ENCODE data around the gene RTL5. TPM values are rescaled to one million over a fixed set of nuclear protein-coding genes. Genes with fewer than 3 reads are reported as not detected.

The RTL5 gene
- total RNA-seq, 1 experiment from 2014 or later: 2.5 TPM

DNA sequence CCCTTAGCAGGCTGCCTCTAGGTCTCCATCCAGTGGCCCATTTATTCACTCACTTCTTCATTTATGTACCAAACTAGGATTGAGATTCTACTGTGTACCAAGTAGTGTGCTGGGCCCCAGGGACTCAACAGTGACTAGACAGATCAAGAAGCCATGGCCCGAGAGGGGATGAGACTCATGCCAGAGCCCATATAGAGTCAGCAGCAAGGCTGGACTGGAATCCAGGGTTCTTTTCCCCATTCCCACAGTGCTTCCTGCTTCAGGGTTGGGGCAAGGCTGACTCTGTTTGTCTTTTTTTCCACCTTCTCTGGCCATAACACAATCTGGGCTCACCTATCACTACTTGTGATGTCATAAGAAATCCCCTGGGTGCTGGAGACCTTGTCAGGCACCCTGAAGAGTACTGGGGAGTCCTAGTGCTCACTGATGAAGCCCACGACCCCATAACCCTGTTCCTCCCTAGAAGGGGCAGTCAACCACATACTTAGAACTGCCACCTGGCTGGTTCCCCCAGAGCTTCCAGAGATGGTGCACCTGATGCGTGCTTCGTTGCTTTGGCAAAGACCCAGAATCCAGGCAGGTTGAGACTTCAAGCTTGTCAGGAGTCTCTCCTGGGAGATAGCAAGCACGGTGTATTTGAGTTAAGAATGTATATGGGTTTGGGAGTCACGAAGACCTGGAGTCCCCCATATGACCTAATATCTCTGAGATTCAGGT lies 6.2 kb downstream of the RTL5 start:
- H3K9me2 ChIP-seq (ENCODE audit: insufficient read depth): no peaks in the 10 kb centered on the region
- TF ChIP-seq FOSL1 (IDR thresholded peaks at IDR 0.05; ENCODE audit: low read depth) (no peak), CEBPB (IDR thresholded peaks at IDR 0.05; ENCODE audit: low read depth) (no peak), SRF (IDR thresholded peaks at IDR 0.05; ENCODE audit: low read depth) (no peak), TCF7L2 (IDR thresholded peaks at IDR 0.05; ENCODE audit: borderline replicate concordance, extremely low read depth, insufficient read depth, insufficient read length) (no peak), CBX3 (IDR thresholded peaks at IDR 0.05; ENCODE audit: low read depth) (no peak), SIN3A (IDR thresholded peaks at IDR 0.05; ENCODE audit: low read depth) (no peak), JUND (IDR thresholded peaks at IDR 0.05) (no peak), POLR2AphosphoS5 (IDR thresholded peaks at IDR 0.05; ENCODE audit: low read depth, low read length) (no peak), ZFX (IDR thresholded peaks at IDR 0.05) (no peak), EZH2 (IDR thresholded peaks at IDR 0.05) (no peak), YY1 (IDR thresholded peaks at IDR 0.05; ENCODE audit: extremely low read depth, insufficient replicate concordance, low read depth, low read length) (no peak), POLR2A (IDR thresholded peaks at IDR 0.05; ENCODE audit: borderline replicate concordance, extremely low read depth, insufficient read depth, insufficient read length) (no peak), RAD21 (IDR thresholded peaks at IDR 0.05; ENCODE audit: low read depth) (no peak), SP1 (IDR thresholded peaks at IDR 0.05; ENCODE audit: low read depth) (no peak), EGR1 (IDR thresholded peaks at IDR 0.05; ENCODE audit: low read depth) (no peak)
- TF ChIP-seq, protein P1, sequence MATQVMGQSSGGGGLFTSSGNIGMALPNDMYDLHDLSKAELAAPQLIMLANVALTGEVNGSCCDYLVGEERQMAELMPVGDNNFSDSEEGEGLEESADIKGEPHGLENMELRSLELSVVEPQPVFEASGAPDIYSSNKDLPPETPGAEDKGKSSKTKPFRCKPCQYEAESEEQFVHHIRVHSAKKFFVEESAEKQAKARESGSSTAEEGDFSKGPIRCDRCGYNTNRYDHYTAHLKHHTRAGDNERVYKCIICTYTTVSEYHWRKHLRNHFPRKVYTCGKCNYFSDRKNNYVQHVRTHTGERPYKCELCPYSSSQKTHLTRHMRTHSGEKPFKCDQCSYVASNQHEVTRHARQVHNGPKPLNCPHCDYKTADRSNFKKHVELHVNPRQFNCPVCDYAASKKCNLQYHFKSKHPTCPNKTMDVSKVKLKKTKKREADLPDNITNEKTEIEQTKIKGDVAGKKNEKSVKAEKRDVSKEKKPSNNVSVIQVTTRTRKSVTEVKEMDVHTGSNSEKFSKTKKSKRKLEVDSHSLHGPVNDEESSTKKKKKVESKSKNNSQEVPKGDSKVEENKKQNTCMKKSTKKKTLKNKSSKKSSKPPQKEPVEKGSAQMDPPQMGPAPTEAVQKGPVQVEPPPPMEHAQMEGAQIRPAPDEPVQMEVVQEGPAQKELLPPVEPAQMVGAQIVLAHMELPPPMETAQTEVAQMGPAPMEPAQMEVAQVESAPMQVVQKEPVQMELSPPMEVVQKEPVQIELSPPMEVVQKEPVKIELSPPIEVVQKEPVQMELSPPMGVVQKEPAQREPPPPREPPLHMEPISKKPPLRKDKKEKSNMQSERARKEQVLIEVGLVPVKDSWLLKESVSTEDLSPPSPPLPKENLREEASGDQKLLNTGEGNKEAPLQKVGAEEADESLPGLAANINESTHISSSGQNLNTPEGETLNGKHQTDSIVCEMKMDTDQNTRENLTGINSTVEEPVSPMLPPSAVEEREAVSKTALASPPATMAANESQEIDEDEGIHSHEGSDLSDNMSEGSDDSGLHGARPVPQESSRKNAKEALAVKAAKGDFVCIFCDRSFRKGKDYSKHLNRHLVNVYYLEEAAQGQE (IDR thresholded peaks at IDR 0.05; ENCODE audit: low read depth): no peak
- TF ChIP-seq, protein P2, sequence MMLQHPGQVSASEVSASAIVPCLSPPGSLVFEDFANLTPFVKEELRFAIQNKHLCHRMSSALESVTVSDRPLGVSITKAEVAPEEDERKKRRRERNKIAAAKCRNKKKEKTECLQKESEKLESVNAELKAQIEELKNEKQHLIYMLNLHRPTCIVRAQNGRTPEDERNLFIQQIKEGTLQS (IDR thresholded peaks at IDR 0.05): no peak
- TF ChIP-seq, protein P3, sequence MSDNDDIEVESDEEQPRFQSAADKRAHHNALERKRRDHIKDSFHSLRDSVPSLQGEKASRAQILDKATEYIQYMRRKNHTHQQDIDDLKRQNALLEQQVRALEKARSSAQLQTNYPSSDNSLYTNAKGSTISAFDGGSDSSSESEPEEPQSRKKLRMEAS (IDR thresholded peaks at IDR 0.05): no peak
- TF ChIP-seq, protein P4, sequence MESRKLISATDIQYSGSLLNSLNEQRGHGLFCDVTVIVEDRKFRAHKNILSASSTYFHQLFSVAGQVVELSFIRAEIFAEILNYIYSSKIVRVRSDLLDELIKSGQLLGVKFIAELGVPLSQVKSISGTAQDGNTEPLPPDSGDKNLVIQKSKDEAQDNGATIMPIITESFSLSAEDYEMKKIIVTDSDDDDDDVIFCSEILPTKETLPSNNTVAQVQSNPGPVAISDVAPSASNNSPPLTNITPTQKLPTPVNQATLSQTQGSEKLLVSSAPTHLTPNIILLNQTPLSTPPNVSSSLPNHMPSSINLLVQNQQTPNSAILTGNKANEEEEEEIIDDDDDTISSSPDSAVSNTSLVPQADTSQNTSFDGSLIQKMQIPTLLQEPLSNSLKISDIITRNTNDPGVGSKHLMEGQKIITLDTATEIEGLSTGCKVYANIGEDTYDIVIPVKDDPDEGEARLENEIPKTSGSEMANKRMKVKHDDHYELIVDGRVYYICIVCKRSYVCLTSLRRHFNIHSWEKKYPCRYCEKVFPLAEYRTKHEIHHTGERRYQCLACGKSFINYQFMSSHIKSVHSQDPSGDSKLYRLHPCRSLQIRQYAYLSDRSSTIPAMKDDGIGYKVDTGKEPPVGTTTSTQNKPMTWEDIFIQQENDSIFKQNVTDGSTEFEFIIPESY (IDR thresholded peaks at IDR 0.05; ENCODE audit: extremely low read depth, insufficient replicate concordance, low read length): no peak
- no TSS peak for BruUV-seq (replicated peaks)
- no peak for ATAC-seq
- H3K36me3 ChIP-seq (ENCODE audit: control insufficient read depth in 1 of 2, insufficient read depth in 2 of 2, low read length in 2 of 2): no peaks in the 10 kb centered on the region
- no peaks in the 10 kb centered on the region for H4K20me1 ChIP-seq (ENCODE audit: insufficient read depth)
- H3K27ac ChIP-seq (ENCODE audit: low read depth, low read length): no peak overlapping the region
- H3K9me3 ChIP-seq (ENCODE audit: control insufficient read depth in 1 of 2, insufficient read depth in 1 of 2, low read depth in 1 of 2, low read length in 2 of 2): no peaks in the 10 kb centered on the region
- H3K4me1 ChIP-seq (ENCODE audit: control insufficient read depth in 1 of 2, insufficient read depth in 2 of 2, low read length in 2 of 2): 0 out of 4 replicates have a peak, but pooled peaks cover 0 to 6% of the 10 kb centered on the region in 2 experiments
- no peak overlapping the region for H3K4me3 ChIP-seq (replicated peaks in 1 of 2; ENCODE audit: low read depth in 1 of 2, low read length in 2 of 2)
- intact Hi-C loops (cut with micrococcal nuclease): loop anchor here (2.0 to 10.0 kb wide), 3 partner anchors 107 to 251 kb away; no protein-coding TSS in a partner anchor
- H3K79me2 ChIP-seq (ENCODE audit: insufficient read depth, low read length): no peaks in the 10 kb centered on the region
- no peak for DNase-seq (ENCODE audit: low read depth, low spot score)
- H3K9ac ChIP-seq (ENCODE audit: low read length): no peak overlapping the region
- H2AFZ ChIP-seq (ENCODE audit: low read depth, low read length, poor library complexity, severe bottlenecking): no peak overlapping the region
- ChIA-PET CTCF (interaction anchor here (0.9 to 1.2 kb wide), 3 partner anchors 10 to 105 kb away, joined by 3 to 5 read pairs (median 4); no protein-coding TSS in a partner anchor), RAD21 (ENCODE audit: low non-redundant PET in 1 of 2, low total read pairs in 2 of 2, uncharacterized antibody in 2 of 2, unreplicated experiment in 2 of 2) (no interaction called here), POLR2A (no interaction called here)
- no peaks in the 10 kb centered on the region for H3K27me3 ChIP-seq (ENCODE audit: insufficient read depth, low read length)
- no peak overlapping the region for H3K4me2 ChIP-seq (ENCODE audit: low read length)

All from HCT116 (cell line).